Tibial nerve (tissue), 4 donors: Measurements from ENCODE around the gene AHNAK.

ENCODE experiments used
- EP300 ChIP-seq, 2 donors: sonication (generic); formaldehyde crosslinking; IDR thresholded peaks; one replicate each; pipeline ENCODE4 v1.6.1; 2017; ENCODE audit warnings: antibody characterized with exemption in 2 of 2, mild to moderate bottlenecking in 1 of 2
- TF ChIP-seq, protein P1 (sequence below), 5 experiments: fragments of 200-600 bp in 3 of 5; fragments of 450-650 bp in 2 of 5; sonication (generic) in 3 of 5; IDR thresholded peaks; one replicate each; pipeline ENCODE4 v1.5.1; 2016 to 2019; ENCODE audit warnings: antibody characterized with exemption in 5 of 5, mild to moderate bottlenecking in 3 of 5, moderate library complexity in 2 of 5

GRCh38 chr11:62428871-62429560, 117.6 kb downstream of the AHNAK start:
- TF ChIP-seq EP300 (IDR thresholded peaks at IDR 0.05), result no peak
- TF ChIP-seq, protein P1, sequence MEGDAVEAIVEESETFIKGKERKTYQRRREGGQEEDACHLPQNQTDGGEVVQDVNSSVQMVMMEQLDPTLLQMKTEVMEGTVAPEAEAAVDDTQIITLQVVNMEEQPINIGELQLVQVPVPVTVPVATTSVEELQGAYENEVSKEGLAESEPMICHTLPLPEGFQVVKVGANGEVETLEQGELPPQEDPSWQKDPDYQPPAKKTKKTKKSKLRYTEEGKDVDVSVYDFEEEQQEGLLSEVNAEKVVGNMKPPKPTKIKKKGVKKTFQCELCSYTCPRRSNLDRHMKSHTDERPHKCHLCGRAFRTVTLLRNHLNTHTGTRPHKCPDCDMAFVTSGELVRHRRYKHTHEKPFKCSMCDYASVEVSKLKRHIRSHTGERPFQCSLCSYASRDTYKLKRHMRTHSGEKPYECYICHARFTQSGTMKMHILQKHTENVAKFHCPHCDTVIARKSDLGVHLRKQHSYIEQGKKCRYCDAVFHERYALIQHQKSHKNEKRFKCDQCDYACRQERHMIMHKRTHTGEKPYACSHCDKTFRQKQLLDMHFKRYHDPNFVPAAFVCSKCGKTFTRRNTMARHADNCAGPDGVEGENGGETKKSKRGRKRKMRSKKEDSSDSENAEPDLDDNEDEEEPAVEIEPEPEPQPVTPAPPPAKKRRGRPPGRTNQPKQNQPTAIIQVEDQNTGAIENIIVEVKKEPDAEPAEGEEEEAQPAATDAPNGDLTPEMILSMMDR (IDR thresholded peaks at IDR 0.05), result no peak
